Skin epidermis (tissue), 12 donors: ENCODE results near the gene ENOX1.

ENCODE experiments used
- H3K27ac ChIP-seq, 21 experiments: fragments of 200-600 bp; sonication (generic) in 11 of 21; one replicate each; pipeline ENCODE4 v1.5.0; 2020; ENCODE audit warnings: mild to moderate bottlenecking in 3 of 21, inconsistent platforms in 2 of 21, moderate library complexity in 2 of 21
- H3K4me3 ChIP-seq, 7 experiments: fragments of 200-600 bp; sonication (generic) in 2 of 7; one replicate each; pipeline ENCODE4 v1.5.0; 2020; ENCODE audit warnings: inconsistent platforms in 2 of 7, mild to moderate bottlenecking in 2 of 7, moderate library complexity in 1 of 7

ENOX1 gene

GRCh38 chr13:43289470-43290255 is 497.1 kb downstream of the ENOX1 start:
- H3K4me3 ChIP-seq, result no peak overlapping the region
- H3K27ac ChIP-seq, result no peak overlapping the region

- no peak overlapping the region for H3K27ac ChIP-seq
- no peak overlapping the region for H3K4me3 ChIP-seq
Measured at GRCh38 chr13:43286751-43287150, 500.0 kb downstream of the ENOX1 start.

- H3K4me3 ChIP-seq, result no peak overlapping the region
- H3K27ac ChIP-seq, result no peak overlapping the region
Measured at GRCh38 chr13:43285933-43286597, 500.7 kb downstream of the ENOX1 start.

- no peak overlapping the region for H3K4me3 ChIP-seq
- no peak overlapping the region for H3K27ac ChIP-seq
Measured at GRCh38 chr13:43284162-43284561, 502.6 kb downstream of the ENOX1 start.

GRCh38 chr13:43279696-43280095 is 507.1 kb downstream of the ENOX1 start:
- Histone ChIP-seq H3K4me3 (no peak overlapping the region), H3K27ac (no peak overlapping the region)

GRCh38 chr13:43278127-43278526 is 508.6 kb downstream of the ENOX1 start:
- Histone ChIP-seq H3K27ac (no peak overlapping the region), H3K4me3 (no peak overlapping the region)

- Histone ChIP-seq H3K4me3 (no peak overlapping the region), H3K27ac (no peak overlapping the region)
Measured at GRCh38 chr13:43277142-43277541, 509.6 kb downstream of the ENOX1 start.

- H3K27ac ChIP-seq, result no peak overlapping the region
- no peak overlapping the region for H3K4me3 ChIP-seq
Measured at GRCh38 chr13:43274881-43275280, 511.9 kb downstream of the ENOX1 start.

- H3K27ac ChIP-seq, result no peak overlapping the region
- H3K4me3 ChIP-seq, result no peak overlapping the region
Measured at GRCh38 chr13:43273362-43273761, 513.4 kb downstream of the ENOX1 start.

- Histone ChIP-seq H3K27ac (no peak overlapping the region), H3K4me3 (no peak overlapping the region)
Measured at GRCh38 chr13:43272851-43273250, 513.9 kb downstream of the ENOX1 start.

- Histone ChIP-seq H3K4me3 (no peak overlapping the region), H3K27ac (no peak overlapping the region)
Measured at GRCh38 chr13:43271152-43271551, 515.6 kb downstream of the ENOX1 start.

- Histone ChIP-seq H3K4me3 (no peak overlapping the region), H3K27ac (no peak overlapping the region)
Measured at GRCh38 chr13:43270130-43270830, 516.5 kb downstream of the ENOX1 start.

GRCh38 chr13:43269037-43269481 is 517.7 kb downstream of the ENOX1 start:
- Histone ChIP-seq H3K4me3 (no peak overlapping the region), H3K27ac (peak overlapping the region in 5 of 21 experiments; percentile 1 to 21 (median 4))

- H3K4me3 ChIP-seq, result no peak overlapping the region
- peak overlapping the region in 5 of 21 experiments; percentile 1 to 21 (median 4) for H3K27ac ChIP-seq
Measured at GRCh38 chr13:43268632-43269031, 518.1 kb downstream of the ENOX1 start.

GRCh38 chr13:43267916-43268315 is 518.9 kb downstream of the ENOX1 start:
- Histone ChIP-seq H3K4me3 (no peak overlapping the region), H3K27ac (no peak overlapping the region)

GRCh38 chr13:43266936-43267615 is 519.7 kb downstream of the ENOX1 start:
- H3K27ac ChIP-seq, result no peak overlapping the region
- H3K4me3 ChIP-seq, result no peak overlapping the region

- H3K27ac ChIP-seq, result no peak overlapping the region
- H3K4me3 ChIP-seq, result no peak overlapping the region
Measured at GRCh38 chr13:43265028-43265427, 521.7 kb downstream of the ENOX1 start.

- Histone ChIP-seq H3K27ac (no peak overlapping the region), H3K4me3 (no peak overlapping the region)
Measured at GRCh38 chr13:43264458-43264857, 522.3 kb downstream of the ENOX1 start.

- Histone ChIP-seq H3K27ac (no peak overlapping the region), H3K4me3 (no peak overlapping the region)
Measured at GRCh38 chr13:43263047-43263446, 523.7 kb downstream of the ENOX1 start.

GRCh38 chr13:43260999-43261398 is 525.8 kb downstream of the ENOX1 start:
- H3K27ac ChIP-seq, result no peak overlapping the region
- H3K4me3 ChIP-seq, result no peak overlapping the region
